MM.1S (cell line): ENCODE results near the gene DNAH8.

Source experiments
- CTCF ChIP-seq: fragments of 300-600 bp; sonication (generic); IDR thresholded peaks from 2 replicates; pipeline ENCODE4 v1.5.1; 2016; ENCODE audit warnings: antibody characterized with exemption, low read length, mixed read lengths
- EZH2 ChIP-seq: fragments of 300-600 bp; sonication (generic); optimal IDR thresholded peaks from 2 replicates; pipeline ENCODE3; 2017; ENCODE audit warnings: low read depth, mild to moderate bottlenecking, antibody characterized with exemption, low read length, mixed read lengths
- EZH2phosphoT487 ChIP-seq: fragments of 300-600 bp; sonication (generic); IDR thresholded peaks from 2 replicates; pipeline ENCODE4 v1.6.1; 2018; ENCODE audit warnings: antibody characterized with exemption, low read length

- TF ChIP-seq EZH2phosphoT487 (no peak), CTCF (no peak), EZH2 (no peak)
Observed at GRCh38 chr6:38942442-38942841, 227.3 kb downstream of the DNAH8 start.
